SK-N-SH (cell line): ENCODE results near the gene GLS. TPM values are rescaled to one million over a fixed set of nuclear protein-coding genes. Genes with fewer than 3 reads are reported as not detected.

Experiments
- CTCF ChIA-PET: fragments of 300-600, 350-600 bp; formaldehyde crosslinking; extraction: SDS; loops from one replicate; lab custom pipeline; 2021; lab: Yijun Ruan, JAX
- POLR2A ChIA-PET: fragments of 350-600 bp; sonication (Branson Sonifier 250); formaldehyde crosslinking; extraction: SDS; loops from one replicate; lab custom pipeline; 2020; ENCODE audit warnings: antibody characterized with exemption, inconsistent platforms; lab: Yijun Ruan, JAX
- DNase-seq: peaks from one replicate; pipeline ENCODE4 v3.0.0; 2012
- H2AFZ ChIP-seq: fragments of 200-600 bp; sonication (generic); 2 replicates; pipeline ENCODE4 v1.8.1; 2016; ENCODE audit warnings: antibody characterized with exemption, mild to moderate bottlenecking, low read depth
- H3F3A ChIP-seq: fragments of 200-600 bp; sonication (generic); replicated peaks from 2 replicates; pipeline ENCODE3; 2016; ENCODE audit warnings: antibody characterized with exemption, mild to moderate bottlenecking; ENCODE audit not compliant: insufficient read depth
- H3K27ac ChIP-seq, 2 experiments: fragments of 200-500 bp in 1 of 2; fragments of 200-600 bp in 1 of 2; sonication (Bioruptor generic) in 1 of 2; sonication (generic), shearing (Covaris generic) in 1 of 2; 2 replicates each; pipeline versions ENCODE4 v1.5.1 to v1.6.1; 2014 to 2016; ENCODE audit warnings: low read depth in 2 of 2, inconsistent platforms in 1 of 2, low read length in 1 of 2, mild to moderate bottlenecking in 1 of 2, mixed read lengths in 1 of 2
- H3K27me3 ChIP-seq: fragments of 200-600 bp; sonication (generic), shearing (Covaris generic); 2 replicates; pipeline ENCODE4 v1.6.1; 2016; ENCODE audit warnings: mixed run types; ENCODE audit not compliant: insufficient read depth
- H3K36me3 ChIP-seq, 2 experiments: fragments of 200-500 bp in 1 of 2; fragments of 200-600 bp in 1 of 2; sonication (Bioruptor generic) in 1 of 2; sonication (generic) in 1 of 2; replicated peaks in 1 of 2; 2 replicates each; pipeline versions ENCODE3 to v1.5.1; 2014 to 2016; ENCODE audit warnings: low read length in 1 of 2, mild to moderate bottlenecking in 1 of 2; ENCODE audit not compliant: insufficient read depth in 2 of 2, control insufficient read depth in 1 of 2
- H3K4me1 ChIP-seq, 2 experiments: fragments of 200-500 bp in 1 of 2; fragments of 200-600 bp in 1 of 2; sonication (Bioruptor generic) in 1 of 2; sonication (generic), shearing (Covaris generic) in 1 of 2; 2 replicates each; pipeline versions ENCODE4 v1.5.1 to v1.6.1; 2014 to 2016; ENCODE audit warnings: low read depth in 1 of 2, low read length in 1 of 2, mixed run types in 1 of 2; ENCODE audit not compliant: insufficient read depth in 2 of 2, control insufficient read depth in 1 of 2
- H3K4me2 ChIP-seq: fragments of 200-600 bp; sonication (generic), shearing (Covaris generic); 2 replicates; pipeline ENCODE4 v1.6.1; 2017; ENCODE audit warnings: mixed run types
- H3K4me3 ChIP-seq, 2 experiments: fragments of 200-500 bp in 1 of 2; fragments of 200-600 bp in 1 of 2; sonication (Bioruptor generic) in 1 of 2; sonication (generic), shearing (Covaris generic) in 1 of 2; 2 replicates each; pipeline versions ENCODE4 v1.5.1 to v1.8.1; 2014 to 2016; ENCODE audit warnings: low read depth in 2 of 2, inconsistent platforms in 1 of 2, low read length in 1 of 2, mild to moderate bottlenecking in 1 of 2, mixed read lengths in 1 of 2, moderate library complexity in 1 of 2
- H3K79me2 ChIP-seq: fragments of 200-600 bp; sonication (generic); 2 replicates; pipeline ENCODE4 v1.8.1; 2017; ENCODE audit warnings: mild to moderate bottlenecking; ENCODE audit not compliant: insufficient read depth
- H3K9ac ChIP-seq: fragments of 200-600 bp; sonication (generic); 2 replicates; pipeline ENCODE4 v1.6.1; 2017; ENCODE audit warnings: mixed run types
- H3K9me2 ChIP-seq: fragments of 200-600 bp; sonication (generic); 2 replicates; pipeline ENCODE4 v1.6.1; 2017; ENCODE audit warnings: mixed run types
- H3K9me3 ChIP-seq: fragments of 200-600 bp; sonication (generic); 2 replicates; pipeline ENCODE4 v1.6.1; 2017; ENCODE audit warnings: mixed run types, mild to moderate bottlenecking, moderate library complexity
- H4K20me1 ChIP-seq: fragments of 200-600 bp; sonication (generic); 2 replicates; pipeline ENCODE4 v1.6.1; 2017; ENCODE audit warnings: mild to moderate bottlenecking, mixed run types; ENCODE audit not compliant: insufficient read depth
- CHD2 ChIP-seq: fragments of 150-350 bp; IDR thresholded peaks from 2 replicates; pipeline ENCODE4 v1.6.1; 2018; ENCODE audit warnings: low read length; ENCODE audit not compliant: partially characterized antibody
- EP300 ChIP-seq, 2 experiments: IDR thresholded peaks; 2 replicates each; pipeline versions ENCODE4 v1.4.0 to v1.6.1; 2012; ENCODE audit warnings: borderline replicate concordance in 1 of 2, low read depth in 1 of 2, low read length in 1 of 2
- GABPA ChIP-seq: IDR thresholded peaks from 2 replicates; pipeline ENCODE4 v1.4.0; 2012; ENCODE audit warnings: low read depth, mild to moderate bottlenecking
- MEF2A ChIP-seq: IDR thresholded peaks from 2 replicates; pipeline ENCODE4 v1.4.0; 2012; ENCODE audit warnings: low read depth, borderline replicate concordance
- MXI1 ChIP-seq: IDR thresholded peaks from 2 replicates; pipeline ENCODE4 v1.6.1; 2012; ENCODE audit warnings: mild to moderate bottlenecking, low read depth, low read length, improper control_type of control experiment
- NFIC ChIP-seq: IDR thresholded peaks from 2 replicates; pipeline ENCODE4 v1.4.0; 2012; ENCODE audit warnings: borderline replicate concordance
- RXRA ChIP-seq: IDR thresholded peaks from 2 replicates; pipeline ENCODE4 v1.4.0; 2012; ENCODE audit warnings: low read depth, mild to moderate bottlenecking, borderline replicate concordance
- TEAD4 ChIP-seq: IDR thresholded peaks from 2 replicates; pipeline ENCODE4 v1.4.0; 2012; ENCODE audit warnings: mild to moderate bottlenecking, borderline replicate concordance; ENCODE audit not compliant: insufficient read depth
- WGBS: methylation state at CpG from one replicate; pipeline ENCODE4 v1.1.6; 2017; ENCODE audit warnings: low lambda C conversion rate; 5-methylcytosine and 5-hydroxymethylcytosine counted together
- polyA plus RNA-seq, 3 experiments: library from polyadenylated mRNA; depleted of rRNA; stranded (reverse); fragments of >200 nt; gene quantifications; 2 replicates each; pipeline ENCODE4 v1.2.3, GENCODE V29; 2012
- TF ChIP-seq, protein P1 (sequence below): IDR thresholded peaks from 2 replicates; pipeline ENCODE4 v1.6.1; 2012; ENCODE audit warnings: mild to moderate bottlenecking, low read depth, low read length, moderate library complexity
- TF ChIP-seq, protein P2 (sequence below): IDR thresholded peaks from 2 replicates; pipeline ENCODE4 v1.4.0; 2012; ENCODE audit warnings: low read depth, borderline replicate concordance
- TF ChIP-seq, protein P3 (sequence below): fragments of 150-350 bp; IDR thresholded peaks from 2 replicates; pipeline ENCODE4 v1.6.1; 2017; ENCODE audit warnings: antibody characterized with exemption, low read length, low read depth, borderline replicate concordance
- TF ChIP-seq, protein P4 (sequence below): IDR thresholded peaks from 2 replicates; pipeline ENCODE4; 2012

The GLS gene
- polyA plus RNA-seq, 1 of the 3 experiments (the other 2 are of a cell fraction), result 37.2 TPM

DNA sequence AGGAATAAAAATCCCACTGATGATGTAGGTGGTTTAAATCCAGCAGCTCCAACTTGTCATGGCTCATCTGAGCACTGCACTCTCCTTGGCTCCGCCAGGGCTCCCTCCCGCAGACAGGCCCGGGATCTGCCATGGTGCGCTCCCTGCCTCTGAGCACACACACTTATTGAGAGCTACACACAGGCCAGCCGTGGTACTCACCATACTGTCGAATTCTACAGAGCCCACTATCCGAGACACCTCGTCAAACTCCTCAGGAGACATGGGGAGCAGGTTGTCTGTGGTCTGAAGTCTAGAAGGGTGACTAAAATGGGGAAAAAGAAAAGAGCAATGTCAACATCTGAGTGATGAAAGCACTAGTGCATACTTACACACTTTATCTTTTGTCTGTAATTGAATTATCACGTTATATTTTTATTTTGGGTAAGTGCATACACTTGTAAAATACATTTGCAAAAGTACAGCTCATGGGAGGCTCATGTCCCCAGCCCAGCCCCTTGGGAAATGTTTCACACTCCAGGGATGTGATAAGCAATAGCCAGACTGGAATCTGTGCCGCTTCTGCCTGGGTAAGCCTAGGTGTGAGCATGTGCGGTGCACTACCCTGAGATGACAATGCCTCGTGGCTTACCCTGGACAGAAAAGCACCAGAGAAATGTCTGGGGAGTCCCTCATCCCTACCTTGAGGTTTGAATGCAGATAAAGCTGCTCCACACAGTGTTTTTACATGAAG, 94.2 kb downstream of the GLS start:
- CTCF ChIA-PET, result interaction anchor here (1.0 kb wide), 1 partner anchor 21 kb away, joined by 3 read pairs; no protein-coding TSS in a partner anchor
- DNase-seq, result no peak
- Histone ChIP-seq H3K36me3 (peaks cover 79 to 95% of the 10 kb centered on the region in 2 experiments), H3K27ac (no peak overlapping the region), H3K27me3 (no peaks in the 10 kb centered on the region), H3K9me3 (no peaks in the 10 kb centered on the region), H3K9me2 (no peaks in the 10 kb centered on the region), H3F3A (peaks cover 18% of the 10 kb centered on the region), H3K4me1 (peaks cover 7 to 11% of the 10 kb centered on the region in 2 experiments), H3K79me2 (no peaks in the 10 kb centered on the region), H3K9ac (no peak overlapping the region), H3K4me3 (no peak overlapping the region), H3K4me2 (no peak overlapping the region), H4K20me1 (no peaks in the 10 kb centered on the region), H2AFZ (no peak overlapping the region)
- POLR2A ChIA-PET, result no interaction called here
- TF ChIP-seq MXI1, result no peak
- TF ChIP-seq, protein P1, sequence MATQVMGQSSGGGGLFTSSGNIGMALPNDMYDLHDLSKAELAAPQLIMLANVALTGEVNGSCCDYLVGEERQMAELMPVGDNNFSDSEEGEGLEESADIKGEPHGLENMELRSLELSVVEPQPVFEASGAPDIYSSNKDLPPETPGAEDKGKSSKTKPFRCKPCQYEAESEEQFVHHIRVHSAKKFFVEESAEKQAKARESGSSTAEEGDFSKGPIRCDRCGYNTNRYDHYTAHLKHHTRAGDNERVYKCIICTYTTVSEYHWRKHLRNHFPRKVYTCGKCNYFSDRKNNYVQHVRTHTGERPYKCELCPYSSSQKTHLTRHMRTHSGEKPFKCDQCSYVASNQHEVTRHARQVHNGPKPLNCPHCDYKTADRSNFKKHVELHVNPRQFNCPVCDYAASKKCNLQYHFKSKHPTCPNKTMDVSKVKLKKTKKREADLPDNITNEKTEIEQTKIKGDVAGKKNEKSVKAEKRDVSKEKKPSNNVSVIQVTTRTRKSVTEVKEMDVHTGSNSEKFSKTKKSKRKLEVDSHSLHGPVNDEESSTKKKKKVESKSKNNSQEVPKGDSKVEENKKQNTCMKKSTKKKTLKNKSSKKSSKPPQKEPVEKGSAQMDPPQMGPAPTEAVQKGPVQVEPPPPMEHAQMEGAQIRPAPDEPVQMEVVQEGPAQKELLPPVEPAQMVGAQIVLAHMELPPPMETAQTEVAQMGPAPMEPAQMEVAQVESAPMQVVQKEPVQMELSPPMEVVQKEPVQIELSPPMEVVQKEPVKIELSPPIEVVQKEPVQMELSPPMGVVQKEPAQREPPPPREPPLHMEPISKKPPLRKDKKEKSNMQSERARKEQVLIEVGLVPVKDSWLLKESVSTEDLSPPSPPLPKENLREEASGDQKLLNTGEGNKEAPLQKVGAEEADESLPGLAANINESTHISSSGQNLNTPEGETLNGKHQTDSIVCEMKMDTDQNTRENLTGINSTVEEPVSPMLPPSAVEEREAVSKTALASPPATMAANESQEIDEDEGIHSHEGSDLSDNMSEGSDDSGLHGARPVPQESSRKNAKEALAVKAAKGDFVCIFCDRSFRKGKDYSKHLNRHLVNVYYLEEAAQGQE, result no peak
- TF ChIP-seq, protein P2, sequence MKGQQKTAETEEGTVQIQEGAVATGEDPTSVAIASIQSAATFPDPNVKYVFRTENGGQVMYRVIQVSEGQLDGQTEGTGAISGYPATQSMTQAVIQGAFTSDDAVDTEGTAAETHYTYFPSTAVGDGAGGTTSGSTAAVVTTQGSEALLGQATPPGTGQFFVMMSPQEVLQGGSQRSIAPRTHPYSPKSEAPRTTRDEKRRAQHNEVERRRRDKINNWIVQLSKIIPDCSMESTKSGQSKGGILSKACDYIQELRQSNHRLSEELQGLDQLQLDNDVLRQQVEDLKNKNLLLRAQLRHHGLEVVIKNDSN, result no peak
- no peak for TF ChIP-seq NFIC
- TF ChIP-seq GABPA, result no peak
- no peak for TF ChIP-seq TEAD4
- TF ChIP-seq RXRA, result no peak
- no peak for TF ChIP-seq CHD2
- TF ChIP-seq MEF2A, result no peak
- TF ChIP-seq EP300 (IDR thresholded peaks at IDR 0.05; ENCODE audit: borderline replicate concordance in 1 of 2, low read depth in 1 of 2, low read length in 1 of 2), result no peak
- TF ChIP-seq, protein P3, sequence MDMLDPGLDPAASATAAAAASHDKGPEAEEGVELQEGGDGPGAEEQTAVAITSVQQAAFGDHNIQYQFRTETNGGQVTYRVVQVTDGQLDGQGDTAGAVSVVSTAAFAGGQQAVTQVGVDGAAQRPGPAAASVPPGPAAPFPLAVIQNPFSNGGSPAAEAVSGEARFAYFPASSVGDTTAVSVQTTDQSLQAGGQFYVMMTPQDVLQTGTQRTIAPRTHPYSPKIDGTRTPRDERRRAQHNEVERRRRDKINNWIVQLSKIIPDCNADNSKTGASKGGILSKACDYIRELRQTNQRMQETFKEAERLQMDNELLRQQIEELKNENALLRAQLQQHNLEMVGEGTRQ, result no peak
- TF ChIP-seq, protein P4, sequence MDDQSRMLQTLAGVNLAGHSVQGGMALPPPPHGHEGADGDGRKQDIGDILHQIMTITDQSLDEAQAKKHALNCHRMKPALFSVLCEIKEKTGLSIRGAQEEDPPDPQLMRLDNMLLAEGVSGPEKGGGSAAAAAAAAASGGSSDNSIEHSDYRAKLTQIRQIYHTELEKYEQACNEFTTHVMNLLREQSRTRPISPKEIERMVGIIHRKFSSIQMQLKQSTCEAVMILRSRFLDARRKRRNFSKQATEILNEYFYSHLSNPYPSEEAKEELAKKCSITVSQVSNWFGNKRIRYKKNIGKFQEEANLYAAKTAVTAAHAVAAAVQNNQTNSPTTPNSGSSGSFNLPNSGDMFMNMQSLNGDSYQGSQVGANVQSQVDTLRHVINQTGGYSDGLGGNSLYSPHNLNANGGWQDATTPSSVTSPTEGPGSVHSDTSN, result no peak
- 87% methylated on average over 12 of the region's 12 CpGs for WGBS
